ES-I3 (cell line): Measurements from ENCODE around the gene GLI3.
A peak's percentile ranks its signal among the peaks of the same experiment; 100 is the strongest.

Experiments
- H3K36me3 ChIP-seq: 2 replicates; pipeline ENCODE4 v1.6.1; 2013; ENCODE audit warnings: mild to moderate bottlenecking, low read length, control low read depth, moderate library complexity; ENCODE audit not compliant: insufficient read depth
- H3K4me1 ChIP-seq: 2 replicates; pipeline ENCODE4 v1.6.1; 2013; ENCODE audit warnings: mild to moderate bottlenecking, control low read depth, low read length; ENCODE audit not compliant: insufficient read depth
- H3K9ac ChIP-seq: 2 replicates; pipeline ENCODE4 v1.6.1; 2013; ENCODE audit warnings: low read depth, mild to moderate bottlenecking, low read length, moderate library complexity
- H3K9me3 ChIP-seq: 2 replicates; pipeline ENCODE4 v1.6.1; 2013; ENCODE audit warnings: mild to moderate bottlenecking, low read length, moderate library complexity; ENCODE audit not compliant: control insufficient read depth, insufficient read depth

The GLI3 gene

GRCh38 chr7:42055171-42055570 is 181.8 kb downstream of the GLI3 start:
- no peaks in the 10 kb centered on the region for H3K4me1 ChIP-seq
- no peaks in the 10 kb centered on the region for H3K9me3 ChIP-seq
- no peaks in the 10 kb centered on the region for H3K36me3 ChIP-seq
- no peak overlapping the region for H3K9ac ChIP-seq

- Histone ChIP-seq H3K9me3 (no peaks in the 10 kb centered on the region), H3K36me3 (no peaks in the 10 kb centered on the region), H3K4me1 (no peaks in the 10 kb centered on the region)
Observed at GRCh38 chr7:42053834-42054233, 183.2 kb downstream of the GLI3 start.

DNA sequence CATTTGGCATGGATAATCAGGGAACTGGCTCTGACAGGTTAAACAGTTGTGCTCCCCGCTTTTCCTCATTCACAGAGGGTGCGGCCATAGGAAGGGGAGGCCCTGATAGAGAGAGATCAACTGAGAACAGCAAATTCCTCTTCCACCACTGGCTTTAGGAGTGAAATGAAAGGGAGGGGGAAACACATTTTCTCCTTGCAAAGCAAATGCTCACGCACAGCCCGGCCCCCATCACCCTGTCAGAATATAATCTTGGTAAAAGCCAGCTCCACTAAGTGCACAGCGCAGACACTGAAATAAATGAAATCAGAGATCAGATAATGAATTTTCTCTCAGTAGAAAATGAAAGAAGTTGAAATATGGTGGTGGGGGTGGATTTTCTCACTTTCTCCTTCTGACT is 187.2 kb downstream of the GLI3 start:
- Histone ChIP-seq H3K36me3 (0 out of 2 replicates have a peak, but pooled peaks cover 2% of the 10 kb centered on the region), H3K4me1 (no peaks in the 10 kb centered on the region), H3K9me3 (no peaks in the 10 kb centered on the region), H3K9ac (no peak overlapping the region)

More at GRCh38 chr7:42053834-42054233, 183.2 kb downstream of the GLI3 start:
- no peak overlapping the region for H3K9ac ChIP-seq

DNA sequence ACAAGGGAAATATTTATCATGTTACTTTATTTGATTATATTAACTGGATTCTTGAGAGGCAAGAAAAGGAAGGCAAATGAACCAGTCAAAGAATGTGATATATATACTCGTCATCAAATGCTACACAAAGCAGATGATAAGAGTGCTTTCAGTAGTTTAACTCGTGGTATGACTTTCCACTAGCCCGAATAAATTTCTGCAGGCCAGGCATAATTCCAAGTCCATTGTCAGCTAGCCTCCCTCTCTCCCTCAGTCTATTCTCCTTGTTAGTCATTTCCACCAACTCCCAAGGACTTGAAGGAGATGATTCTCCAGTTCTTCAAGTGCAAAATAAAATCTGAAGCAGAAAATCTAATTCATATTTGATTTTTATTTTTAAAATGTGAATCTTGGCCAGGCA is 190.5 kb downstream of the GLI3 start:
- 0 out of 2 replicates have a peak, but pooled peaks cover 2% of the 10 kb centered on the region for H3K36me3 ChIP-seq
- no peaks in the 10 kb centered on the region for H3K4me1 ChIP-seq
- no peaks in the 10 kb centered on the region for H3K9me3 ChIP-seq
- no peak overlapping the region for H3K9ac ChIP-seq

- H3K36me3 ChIP-seq, result 0 out of 2 replicates have a peak, but pooled peaks cover 2% of the 10 kb centered on the region
Observed at GRCh38 chr7:42045961-42046360, 191.0 kb downstream of the GLI3 start.

DNA sequence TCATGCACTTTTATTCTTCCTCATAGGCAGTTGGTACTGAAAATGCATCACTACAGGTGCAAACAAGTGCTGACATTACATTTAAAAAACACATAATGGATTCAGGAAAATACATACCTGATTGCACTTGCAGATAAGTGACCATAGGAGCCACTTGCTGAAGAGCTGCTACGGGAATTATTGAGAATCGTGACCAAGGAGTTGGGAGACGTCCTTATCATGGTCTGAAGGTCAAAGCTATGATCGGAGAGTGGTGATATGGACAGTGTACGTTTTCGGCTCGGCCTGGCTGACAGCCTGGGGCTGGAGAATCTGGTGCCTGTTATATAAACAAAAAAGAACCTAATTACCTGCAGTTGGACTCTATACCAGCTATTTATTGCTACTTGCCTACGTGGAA is 197.1 kb downstream of the GLI3 start:
- no peak overlapping the region for H3K9ac ChIP-seq
- H3K36me3 ChIP-seq, result no peaks in the 10 kb centered on the region
- H3K9me3 ChIP-seq, result no peaks in the 10 kb centered on the region
- no peaks in the 10 kb centered on the region for H3K4me1 ChIP-seq

More at GRCh38 chr7:42045961-42046360, 191.0 kb downstream of the GLI3 start:
- no peak overlapping the region for H3K9ac ChIP-seq
- H3K9me3 ChIP-seq, result no peaks in the 10 kb centered on the region
- no peaks in the 10 kb centered on the region for H3K4me1 ChIP-seq

DNA sequence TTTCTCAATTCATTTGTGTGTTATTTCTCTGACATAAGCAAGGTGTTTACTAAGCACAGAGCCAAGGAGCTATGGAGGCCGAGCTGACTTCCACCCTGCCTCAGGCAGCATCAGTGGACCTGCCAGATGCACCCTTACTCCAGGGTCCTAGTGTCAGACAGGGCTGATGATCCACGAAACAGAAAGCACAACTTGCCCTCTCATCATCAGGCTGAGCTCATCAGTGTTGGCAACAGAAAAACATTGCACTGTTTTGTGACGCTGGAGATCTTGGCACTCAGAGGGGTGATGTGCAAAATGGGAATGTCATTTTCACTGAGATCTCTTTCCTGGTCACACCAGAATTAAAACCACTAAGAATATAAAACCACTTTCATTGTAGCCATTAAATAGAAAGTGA is 201.8 kb downstream of the GLI3 start:
- Histone ChIP-seq H3K36me3 (no peaks in the 10 kb centered on the region), H3K4me1 (no peaks in the 10 kb centered on the region), H3K9ac (no peak overlapping the region), H3K9me3 (no peaks in the 10 kb centered on the region)

- no peak overlapping the region for H3K9ac ChIP-seq
- H3K4me1 ChIP-seq, result no peaks in the 10 kb centered on the region
- no peaks in the 10 kb centered on the region for H3K9me3 ChIP-seq
- no peaks in the 10 kb centered on the region for H3K36me3 ChIP-seq
Observed at GRCh38 chr7:42033480-42033879, 203.5 kb downstream of the GLI3 start.

DNA sequence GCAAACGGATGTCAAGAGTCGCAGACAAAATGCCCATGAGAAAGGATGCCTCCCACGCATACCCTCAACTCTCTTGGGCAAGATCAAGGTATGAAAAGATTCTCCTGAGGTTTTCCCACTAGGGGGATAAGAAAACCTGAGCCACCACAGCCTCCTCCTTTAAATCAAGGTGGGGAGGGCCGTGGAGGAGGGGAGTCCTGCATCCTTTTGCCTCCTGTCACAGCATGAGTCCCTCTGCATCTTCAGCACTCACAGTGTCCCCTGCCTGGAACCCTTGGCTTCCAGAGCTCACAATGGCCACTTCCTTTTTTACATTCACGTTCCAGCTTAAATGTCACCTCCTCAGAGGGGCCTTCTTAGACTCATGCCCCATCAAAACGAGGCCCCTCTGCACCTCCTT is 207.6 kb downstream of the GLI3 start:
- H3K4me1 ChIP-seq, result peaks cover 10% of the 10 kb centered on the region
- H3K36me3 ChIP-seq, result no peaks in the 10 kb centered on the region
- no peak overlapping the region for H3K9ac ChIP-seq
- H3K9me3 ChIP-seq, result no peaks in the 10 kb centered on the region

GRCh38 chr7:42027521-42027920 is 209.5 kb downstream of the GLI3 start:
- no peaks in the 10 kb centered on the region for H3K9me3 ChIP-seq
- H3K36me3 ChIP-seq, result no peaks in the 10 kb centered on the region
- peak overlapping the region; percentile 6; the same call in 1 of the 2 replicates for H3K9ac ChIP-seq
- peaks cover 13% of the 10 kb centered on the region for H3K4me1 ChIP-seq

GRCh38 chr7:42026622-42027197 is 210.3 kb downstream of the GLI3 start:
- Histone ChIP-seq H3K9ac (no peak overlapping the region), H3K4me1 (peaks cover 13% of the 10 kb centered on the region), H3K36me3 (no peaks in the 10 kb centered on the region)

GRCh38 chr7:42025635-42026375 is 211.2 kb downstream of the GLI3 start:
- H3K9me3 ChIP-seq, result no peaks in the 10 kb centered on the region
- no peaks in the 10 kb centered on the region for H3K36me3 ChIP-seq
- H3K4me1 ChIP-seq, result peaks cover 13% of the 10 kb centered on the region
- no peak overlapping the region for H3K9ac ChIP-seq

More at GRCh38 chr7:42026622-42027197, 210.3 kb downstream of the GLI3 start:
- H3K9me3 ChIP-seq, result no peaks in the 10 kb centered on the region

GRCh38 chr7:42024537-42024936 is 212.5 kb downstream of the GLI3 start:
- Histone ChIP-seq H3K36me3 (no peaks in the 10 kb centered on the region), H3K9me3 (no peaks in the 10 kb centered on the region), H3K4me1 (peaks cover 13% of the 10 kb centered on the region), H3K9ac (no peak overlapping the region)

DNA sequence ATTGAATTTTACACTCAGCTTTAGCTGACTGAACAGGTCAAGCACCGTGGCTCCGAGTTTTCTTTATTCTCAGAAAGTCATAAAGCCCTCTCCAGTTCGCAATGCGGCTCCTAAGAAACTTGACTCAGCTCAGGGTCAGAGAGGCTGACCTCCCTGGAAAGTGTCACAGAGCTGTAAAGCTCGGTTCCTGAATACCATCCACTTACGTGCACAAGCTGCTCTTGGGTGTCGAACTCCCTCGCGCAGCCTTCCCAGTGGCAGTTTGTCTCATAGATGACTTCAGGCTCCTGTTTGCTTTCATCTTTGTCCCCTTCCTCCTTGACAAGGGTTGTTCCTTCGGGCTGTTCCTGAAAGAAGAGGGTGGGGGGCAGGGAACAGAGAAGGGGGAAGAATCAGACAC is 213.7 kb downstream of the GLI3 start:
- Histone ChIP-seq H3K9me3 (no peaks in the 10 kb centered on the region), H3K36me3 (no peaks in the 10 kb centered on the region; the same call in 1 of the 2 replicates), H3K9ac (no peak overlapping the region), H3K4me1 (peaks cover 13% of the 10 kb centered on the region)

DNA sequence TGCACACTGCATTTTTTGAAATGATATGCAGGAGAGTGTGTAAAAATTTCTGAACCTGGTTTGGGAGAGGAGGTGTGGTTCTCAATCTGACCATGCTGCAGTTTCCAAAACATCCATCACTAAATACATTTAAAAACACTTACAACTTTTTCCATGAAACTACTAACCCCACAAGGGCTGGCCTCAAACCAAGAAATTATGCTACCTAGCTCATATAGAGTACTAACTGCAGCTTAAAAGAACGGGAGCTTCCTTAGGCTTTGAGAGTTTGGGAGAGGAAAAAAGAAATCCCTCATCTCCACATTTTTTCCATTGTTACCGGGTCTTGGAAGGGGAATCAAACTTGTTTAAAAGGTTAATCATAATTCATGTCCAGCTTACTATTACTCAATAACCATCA is 214.2 kb downstream of the GLI3 start:
- no peaks in the 10 kb centered on the region; the same call in 1 of the 2 replicates for H3K36me3 ChIP-seq
- no peaks in the 10 kb centered on the region for H3K9me3 ChIP-seq
- H3K4me1 ChIP-seq, result peaks cover 9% of the 10 kb centered on the region
- H3K9ac ChIP-seq, result no peak overlapping the region
